ENCODE data around the gene SERPINB2.

- TF ChIP-seq CTCF (IDR thresholded peaks at IDR 0.05), result no peak
- no peak for TF ChIP-seq POLR2A (IDR thresholded peaks at IDR 0.05)
These were observed 17.7 kb upstream of the SERPINB2 start for GRCh38 chr18:63869851-63870250.

Measured in adrenal gland (tissue), 5 donors.